Neural cell (in vitro differentiated cells): Measurements from ENCODE around the gene OSBPL5.
"Not testable (repeated sequence)": the region's sequence is repeated elsewhere in the genome, so short reads cannot be mapped to it uniquely, and the experiment has no call there.

Experiments used
- CTCF ChIP-seq: fragments of 450-650 bp; IDR thresholded peaks from 2 replicates; pipeline ENCODE4 v1.5.1; 2014; ENCODE audit warnings: antibody characterized with exemption, mild to moderate bottlenecking, moderate library complexity; ENCODE audit not compliant: poor library complexity, severe bottlenecking
- EP300 ChIP-seq: fragments of 450-650 bp; conservative IDR thresholded peaks from 2 replicates; pipeline ENCODE4 v1.6.1; 2014; ENCODE audit warnings: antibody characterized with exemption, mild to moderate bottlenecking, moderate library complexity; ENCODE audit not compliant: poor library complexity, severe bottlenecking
- EZH2 ChIP-seq: fragments of 200-600, 300-800 bp; shearing (Covaris generic), sonication (generic); IDR thresholded peaks from 2 replicates; pipeline ENCODE4 v1.6.1; 2014; ENCODE audit warnings: antibody characterized with exemption, low read length, borderline replicate concordance, mild to moderate bottlenecking; ENCODE audit not compliant: insufficient read depth, poor library complexity, severe bottlenecking
- MXI1 ChIP-seq: fragments of 450-650 bp; conservative IDR thresholded peaks from 2 replicates; pipeline ENCODE4 v1.6.1; 2014; ENCODE audit warnings: antibody characterized with exemption, mild to moderate bottlenecking; ENCODE audit not compliant: poor library complexity, severe bottlenecking
- POLR2AphosphoS5 ChIP-seq: IDR thresholded peaks from 2 replicates; pipeline ENCODE4 v1.6.1; 2012
- RAD21 ChIP-seq: fragments of 450-650 bp; conservative IDR thresholded peaks from 2 replicates; pipeline ENCODE4 v1.6.1; 2014; ENCODE audit warnings: antibody characterized with exemption, mild to moderate bottlenecking, moderate library complexity
- REST ChIP-seq: IDR thresholded peaks from 2 replicates; pipeline ENCODE4 v1.6.1; 2012; ENCODE audit warnings: borderline replicate concordance
- TAF1 ChIP-seq: IDR thresholded peaks from 2 replicates; pipeline ENCODE4 v1.6.1; 2012; ENCODE audit warnings: low read depth

GRCh38 chr11:3168742-3169254, 3.7 kb upstream of the OSBPL5 start:
- not testable (repeated sequence) for TF ChIP-seq RAD21, CTCF, MXI1, EP300, EZH2, POLR2AphosphoS5, REST, TAF1
